Stimulated activated naive CD8-positive, alpha-beta T cell treated with anti-CD3 and anti-CD28 coated beads, Interleukin-15, Interleukin-2, amounts not matched to agents 100 U/mL and 50 U/mL, for 24 hours (primary cell): ENCODE data around the gene EP300.
"Not testable (repeated sequence)": the region's sequence is repeated elsewhere in the genome, so short reads cannot be mapped to it uniquely, and the experiment has no call there.

Experiments
- ATAC-seq: fragments of 150-1000 bp; cut with Tn5 transposase; one replicate; pipeline ENCODE4 v1.10.0; 2021
- DNase-seq: peaks from one replicate; pipeline ENCODE4 v3.0.0; 2021

EP300 gene

GRCh38 chr22:41092023-41092817 is at the start of gene EP300:
Gene EP300 (plus strand): TSS chr22:41092592. CDS start chr22:41093005, 413 bp downstream.
- ATAC-seq: peak; percentile 25

DNA sequence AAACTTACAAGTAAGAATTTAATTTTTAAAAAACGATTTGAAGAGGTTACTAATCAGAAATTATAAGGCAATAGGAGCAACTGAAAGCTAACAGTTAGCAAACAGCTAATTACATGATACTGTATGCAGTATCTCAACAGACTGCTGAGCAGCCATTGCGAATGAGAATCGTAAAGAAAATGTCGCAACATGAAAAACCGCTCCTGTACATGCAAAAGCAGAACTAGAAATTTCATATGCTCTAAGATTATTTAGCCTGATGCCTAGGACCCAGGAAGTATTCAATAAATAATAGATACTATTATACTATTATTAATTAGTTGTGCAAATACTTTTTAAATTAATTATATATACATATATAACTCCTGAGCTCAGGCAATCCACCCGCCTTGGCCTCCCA is 48.7 kb upstream of the EP300 start:
- ATAC-seq: no peak
- DNase-seq: no peak

More at GRCh38 chr22:41092023-41092817, at the start of gene EP300:
- peak; percentile 85 for DNase-seq

GRCh38 chr22:41045575-41045974 is 46.8 kb upstream of the EP300 start:
- DNase-seq, ATAC-seq: not testable (repeated sequence)

- no peak for ATAC-seq
- DNase-seq: no peak
Measured at GRCh38 chr22:41047801-41048211, 44.6 kb upstream of the EP300 start.

GRCh38 chr22:41048345-41048744 is 44.0 kb upstream of the EP300 start:
- not testable (repeated sequence) for DNase-seq, ATAC-seq

- ATAC-seq (no peak), DNase-seq (no peak)
Measured at GRCh38 chr22:41048791-41049717, 43.3 kb upstream of the EP300 start.

DNA sequence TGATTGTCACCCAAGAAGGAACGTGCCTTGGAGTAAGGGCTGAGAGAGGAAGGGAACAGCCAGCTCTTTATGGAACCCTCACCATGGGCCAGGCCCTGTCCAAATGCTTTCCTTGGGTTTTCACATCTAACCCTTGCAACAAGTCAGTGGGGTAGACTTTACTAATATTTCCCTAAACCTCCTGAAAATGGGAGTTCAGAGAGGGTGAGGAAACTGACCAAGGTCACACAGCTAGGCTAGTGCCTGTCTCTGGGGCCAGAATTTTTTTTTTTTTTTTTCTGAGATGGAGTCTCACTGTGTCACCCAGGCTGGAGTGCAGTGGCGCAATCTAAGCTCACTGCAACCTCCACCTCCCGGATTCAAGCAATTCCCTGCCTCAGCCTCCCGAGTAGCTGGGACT is 42.6 kb upstream of the EP300 start:
- not testable (repeated sequence) for ATAC-seq, DNase-seq

DNA sequence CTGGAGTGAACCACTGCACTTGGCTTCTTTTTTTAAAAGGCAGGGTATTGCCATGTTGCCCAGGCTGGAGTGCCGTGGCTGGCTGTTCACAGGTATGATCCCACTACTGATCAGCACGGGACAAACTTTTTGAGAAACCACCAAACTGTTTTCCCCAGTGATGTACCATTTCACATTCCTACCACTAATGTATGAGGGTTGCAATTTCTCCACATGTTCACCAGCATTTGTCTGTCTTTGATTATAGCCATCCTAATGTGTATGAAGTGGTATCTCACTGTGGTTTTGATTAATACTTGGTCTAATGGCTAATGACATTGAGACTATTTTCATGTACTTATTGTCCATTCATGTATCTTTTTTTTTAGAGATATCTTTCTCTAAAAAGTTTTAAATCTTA is 41.5 kb upstream of the EP300 start:
- ATAC-seq: no peak
- no peak for DNase-seq

- DNase-seq: no peak
- no peak for ATAC-seq
Measured at GRCh38 chr22:41052661-41053490, 39.5 kb upstream of the EP300 start.

GRCh38 chr22:41057076-41057475 is 35.3 kb upstream of the EP300 start:
- ATAC-seq: no peak
- DNase-seq: no peak

- no peak for DNase-seq
- ATAC-seq: no peak
Measured at GRCh38 chr22:41062146-41062545, 30.2 kb upstream of the EP300 start.

DNA sequence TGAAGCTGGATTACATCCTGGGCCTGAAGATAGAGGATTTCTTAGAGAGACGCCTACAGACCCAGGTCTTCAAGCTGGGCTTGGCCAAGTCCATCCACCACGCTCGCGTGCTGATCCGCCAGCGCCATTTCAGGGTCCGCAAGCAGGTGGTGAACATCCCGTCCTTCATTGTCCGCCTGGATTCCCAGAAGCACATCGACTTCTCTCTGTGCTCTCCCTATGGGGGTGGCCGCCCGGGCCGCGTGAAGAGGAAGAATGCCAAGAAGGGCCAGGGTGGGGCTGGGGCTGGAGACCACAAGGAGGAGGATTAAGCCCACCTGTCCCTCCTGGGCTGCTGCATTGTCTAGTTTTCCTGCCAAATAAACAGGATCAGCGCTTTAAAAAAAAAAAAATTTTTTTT is 28.1 kb upstream of the EP300 start:
- ATAC-seq, DNase-seq: not testable (repeated sequence)

DNA sequence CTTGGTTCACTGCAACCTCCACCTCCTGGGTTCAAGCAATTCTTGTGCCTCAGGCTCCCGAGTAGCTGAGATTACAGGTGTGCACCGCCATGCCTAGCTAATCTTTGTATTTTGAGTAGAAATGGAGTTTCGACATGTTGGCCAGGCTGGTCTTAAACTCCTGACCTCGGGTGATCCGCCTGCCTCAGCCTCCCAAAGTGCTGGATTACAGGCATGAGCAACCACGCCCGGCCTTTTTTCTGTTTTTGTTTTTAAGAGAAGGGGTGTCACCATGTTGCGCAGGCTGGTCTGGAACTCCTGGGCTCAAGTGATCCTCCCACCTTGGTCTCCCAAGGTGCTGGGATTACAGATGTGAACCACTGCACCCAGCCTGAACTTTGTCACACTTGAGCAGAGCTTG is 26.1 kb upstream of the EP300 start:
- ATAC-seq, DNase-seq: not testable (repeated sequence)

GRCh38 chr22:41067968-41068367 is 24.4 kb upstream of the EP300 start:
- not testable (repeated sequence) for ATAC-seq, DNase-seq

DNA sequence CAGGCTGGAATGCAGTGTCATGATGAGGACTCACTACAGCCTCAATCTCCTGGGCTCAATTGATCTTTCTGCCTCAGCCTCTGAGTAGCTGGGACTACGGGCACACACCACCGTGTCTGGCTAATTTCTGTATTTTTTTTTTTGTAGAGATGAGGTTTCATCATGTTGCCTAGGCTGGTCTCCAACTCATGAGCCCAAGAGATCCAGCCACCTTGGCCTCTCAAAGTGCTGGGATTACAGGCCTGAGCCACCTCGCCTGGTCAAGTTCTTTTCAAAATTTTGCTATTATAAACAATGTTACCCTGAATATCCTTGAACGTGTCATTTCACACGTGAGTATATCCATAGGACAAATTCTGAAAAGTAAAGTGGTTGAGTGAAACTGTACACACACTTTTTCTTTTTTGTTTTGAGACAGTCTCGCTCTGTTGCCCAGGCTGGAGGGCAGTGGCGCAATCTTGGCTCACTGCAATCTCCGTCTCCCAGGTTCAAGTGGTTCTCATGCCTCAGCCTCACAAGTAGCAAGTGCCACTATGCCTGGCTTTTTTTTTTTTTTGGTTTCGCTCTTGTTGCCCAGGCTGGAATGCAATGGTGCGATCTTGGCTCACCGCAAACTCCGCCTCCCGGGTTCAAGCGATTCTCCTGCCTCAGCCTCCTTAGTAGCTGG is 21.6 kb upstream of the EP300 start:
- no peak for ATAC-seq
- DNase-seq: no peak

- ATAC-seq: no peak
- DNase-seq: no peak
Measured at GRCh38 chr22:41074061-41074460, 18.3 kb upstream of the EP300 start.

DNA sequence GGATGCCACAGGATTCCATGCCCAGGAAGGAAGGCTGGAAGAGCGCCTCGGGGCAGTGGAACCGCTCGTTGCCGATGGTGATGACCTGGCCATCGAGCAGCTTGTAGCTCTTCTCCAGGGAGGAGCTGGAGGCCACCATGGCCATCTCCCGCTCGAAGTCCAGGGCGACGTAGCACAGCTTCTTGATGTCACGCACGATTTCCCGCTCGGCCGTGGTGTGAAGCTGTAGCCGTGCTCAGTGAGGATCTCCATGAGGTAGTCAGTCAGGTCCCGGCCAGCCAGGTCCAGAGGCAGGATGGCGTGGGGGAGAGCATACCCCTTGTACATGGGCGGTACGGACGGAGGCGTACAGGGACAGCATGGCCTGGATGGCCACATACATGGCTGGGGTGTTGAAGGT is 17.9 kb upstream of the EP300 start:
- DNase-seq (no peak), ATAC-seq (no peak)

DNA sequence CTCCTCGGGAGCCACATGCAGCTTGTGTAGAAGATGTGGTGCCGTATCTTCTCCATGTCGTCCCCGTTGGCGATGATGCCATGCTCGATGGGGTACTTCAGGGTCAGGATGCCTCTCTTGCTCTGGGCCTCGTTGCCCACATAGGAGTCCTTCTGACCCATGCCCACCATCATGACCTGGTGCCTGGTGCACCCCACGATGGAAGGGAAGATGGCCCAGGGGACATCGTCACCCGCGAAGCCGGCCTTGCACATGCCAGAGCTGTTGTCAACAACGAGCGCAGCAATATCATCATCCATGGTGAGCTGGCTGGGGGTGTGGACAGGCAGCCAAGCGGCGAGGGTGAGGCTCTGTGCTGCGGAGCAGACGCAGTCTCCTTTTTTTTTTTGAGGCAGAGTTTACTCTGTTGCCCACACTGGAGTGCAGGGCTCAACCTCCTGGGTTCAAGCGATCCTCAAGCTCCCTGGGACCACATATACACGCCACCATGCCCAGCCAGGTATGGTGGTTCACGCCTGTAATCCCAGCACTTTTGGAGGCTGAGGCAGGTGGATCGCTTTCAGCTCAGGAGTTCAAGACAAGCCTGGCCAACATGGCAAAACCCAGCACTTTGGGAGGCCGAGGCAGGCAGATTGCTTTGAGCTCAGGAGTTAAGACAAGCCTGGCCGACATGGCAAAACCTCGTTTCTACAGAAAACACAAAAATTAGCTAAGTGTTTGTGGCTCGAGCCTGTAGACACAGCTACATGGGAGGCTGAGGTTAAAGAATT is 17.3 kb upstream of the EP300 start:
- DNase-seq (no peak), ATAC-seq (no peak)

- DNase-seq (no peak), ATAC-seq (no peak)
Measured at GRCh38 chr22:41075946-41076345, 16.4 kb upstream of the EP300 start.

- no peak for ATAC-seq
- no peak for DNase-seq
Measured at GRCh38 chr22:41076857-41077256, 15.5 kb upstream of the EP300 start.

GRCh38 chr22:41078931-41079330 is 13.5 kb upstream of the EP300 start:
- DNase-seq: no peak
- no peak for ATAC-seq
